SK-N-SH treated with all-trans-retinoic acid at 6 μM for 48 hours (cell line): Measurements from ENCODE around the gene MELK.

Source experiments
- ARNTL ChIP-seq: fragments of 450-650 bp; formaldehyde crosslinking; IDR thresholded peaks from 2 replicates; pipeline ENCODE4 v1.5.0; 2020; ENCODE audit warnings: low read depth, mild to moderate bottlenecking, moderate library complexity, borderline replicate concordance
- CSDC2 ChIP-seq: fragments of 250-450 bp; sonication (Bioruptor Pico); IDR thresholded peaks from 2 replicates; pipeline ENCODE4 v1.5.0; 2020; ENCODE audit warnings: mild to moderate bottlenecking, moderate library complexity
- CSRNP3 ChIP-seq: fragments of 250-450 bp; sonication (Bioruptor Pico); IDR thresholded peaks from 2 replicates; pipeline ENCODE4 v1.5.1; 2021; ENCODE audit warnings: mild to moderate bottlenecking, moderate library complexity
- ESRRG ChIP-seq: fragments of 250-450 bp; sonication (Bioruptor Pico); IDR thresholded peaks from 2 replicates; pipeline ENCODE4 v1.6.1; 2021; ENCODE audit warnings: mild to moderate bottlenecking
- GLIS3 ChIP-seq: fragments of 250-450 bp; sonication (Bioruptor Pico); IDR thresholded peaks from 2 replicates; pipeline ENCODE4 v1.5.0; 2020; ENCODE audit warnings: mild to moderate bottlenecking, moderate library complexity
- OSR1 ChIP-seq: fragments of 250-450 bp; sonication (Bioruptor Pico); IDR thresholded peaks from 2 replicates; pipeline ENCODE4 v1.8.0; 2022; ENCODE audit warnings: moderate library complexity, mild to moderate bottlenecking, inconsistent platforms
- PATZ1 ChIP-seq: fragments of 250-450 bp; sonication (Bioruptor Pico); IDR thresholded peaks from 2 replicates; pipeline ENCODE4 v1.8.0; 2020; ENCODE audit warnings: mild to moderate bottlenecking, moderate library complexity, borderline replicate concordance
- POU6F1 ChIP-seq: fragments of 250-450 bp; sonication (Bioruptor Pico); IDR thresholded peaks from 2 replicates; pipeline ENCODE4 v1.8.0; 2021; ENCODE audit warnings: low read depth, mild to moderate bottlenecking, moderate library complexity, borderline replicate concordance
- PPARA ChIP-seq: fragments of 250-450 bp; sonication (Bioruptor Pico); IDR thresholded peaks from 2 replicates; pipeline ENCODE4 v1.5.0; 2020; ENCODE audit warnings: mild to moderate bottlenecking, borderline replicate concordance
- RARB ChIP-seq: fragments of 250-450 bp; sonication (Bioruptor Pico); IDR thresholded peaks from 2 replicates; pipeline ENCODE4 v1.8.0; 2021; ENCODE audit warnings: mild to moderate bottlenecking, moderate library complexity
- SNAI2 ChIP-seq: fragments of 250-450 bp; sonication (Bioruptor Pico); IDR thresholded peaks from 2 replicates; pipeline ENCODE4 v1.5.0; 2020; ENCODE audit warnings: mild to moderate bottlenecking, moderate library complexity
- TCF4 ChIP-seq: fragments of 250-450 bp; sonication (Bioruptor Pico); IDR thresholded peaks from 2 replicates; pipeline ENCODE4 v1.8.0; 2021; ENCODE audit warnings: mild to moderate bottlenecking, moderate library complexity, borderline replicate concordance
- ZFP30 ChIP-seq: fragments of 450-650 bp; formaldehyde crosslinking; IDR thresholded peaks from 2 replicates; pipeline ENCODE4 v1.5.0; 2022; ENCODE audit warnings: mild to moderate bottlenecking, moderate library complexity
- ZNF8 ChIP-seq: fragments of 450-650 bp; formaldehyde crosslinking; IDR thresholded peaks from 2 replicates; pipeline ENCODE4 v1.5.0; 2020; ENCODE audit warnings: mild to moderate bottlenecking, moderate library complexity

GRCh38 chr9:36642817-36643216, 70.1 kb downstream of the MELK start:
- TF ChIP-seq RARB (CRISPR knock-in tag), result no peak
- no peak for TF ChIP-seq OSR1
- no peak for TF ChIP-seq ARNTL
- no peak for TF ChIP-seq TCF4 (CRISPR knock-in tag)
- TF ChIP-seq CSDC2 (CRISPR knock-in tag), result no peak
- no peak for TF ChIP-seq PATZ1 (CRISPR knock-in tag)
- TF ChIP-seq GLIS3 (CRISPR knock-in tag), result no peak
- no peak for TF ChIP-seq SNAI2
- no peak for TF ChIP-seq ZFP30 (CRISPR knock-in tag)
- TF ChIP-seq PPARA (CRISPR knock-in tag), result no peak
- TF ChIP-seq CSRNP3 (CRISPR knock-in tag), result no peak
- TF ChIP-seq ZNF8, result no peak
- TF ChIP-seq POU6F1 (CRISPR knock-in tag), result no peak
- no peak for TF ChIP-seq ESRRG (CRISPR knock-in tag)
